ENCODE data around the gene KCNN3.
"Not testable (repeated sequence)": the region's sequence is repeated elsewhere in the genome, so short reads cannot be mapped to it uniquely, and the experiment has no call there.

Gene KCNN3

GRCh38 chr1:154870115-154870571, at the start of gene KCNN3:
TSS of gene KCNN3 (minus strand) at chr1:154870281. CDS start at chr1:154869964, 317 bp downstream.
- DNase-seq (ENCODE audit: low read depth) = peak; percentile 74

DNA sequence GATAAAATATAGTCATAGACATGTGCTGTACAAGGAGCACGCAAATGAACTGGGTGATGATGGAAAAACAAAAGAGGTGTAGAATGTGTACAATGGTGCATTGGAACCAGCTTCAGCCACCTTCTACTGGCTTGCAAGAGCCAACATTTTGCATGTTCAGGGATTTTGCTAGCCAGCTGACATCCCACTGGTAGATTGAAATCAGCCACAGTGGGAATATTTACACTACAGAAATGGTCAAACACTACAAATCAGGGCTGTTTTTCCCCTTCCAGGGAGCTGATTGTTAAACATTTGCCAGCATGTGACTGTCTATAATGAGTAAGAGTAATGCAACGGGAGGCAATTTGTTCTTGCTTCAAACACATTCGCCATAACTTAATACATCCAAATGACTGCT, 43.2 kb upstream of the KCNN3 start:
- DNase-seq (ENCODE audit: low read depth) = no peak

DNA sequence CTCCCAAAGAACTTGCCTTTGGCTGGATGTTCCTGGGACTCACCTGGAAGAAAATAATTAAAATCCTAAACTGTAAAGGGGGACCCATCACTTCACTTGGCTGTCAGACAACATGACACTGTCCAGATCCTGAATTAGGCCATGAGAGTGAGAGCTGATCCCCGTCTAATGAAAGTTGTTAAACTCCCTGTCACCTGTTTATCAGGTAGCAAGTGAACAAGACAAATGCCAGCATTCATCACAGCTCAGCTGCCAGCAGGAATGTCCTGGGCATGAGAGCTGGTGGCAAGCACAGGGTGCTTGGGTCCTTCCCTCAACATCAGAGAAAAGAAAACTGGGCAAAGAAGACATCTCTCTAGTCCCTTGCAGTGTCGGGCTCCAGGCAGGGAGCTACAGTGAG, 42.7 kb upstream of the KCNN3 start:
- no peak for DNase-seq (ENCODE audit: low read depth)

- DNase-seq (ENCODE audit: low read depth) = no peak
Observed at GRCh38 chr1:154911691-154912550, 41.8 kb upstream of the KCNN3 start.

GRCh38 chr1:154910851-154911250, 40.8 kb upstream of the KCNN3 start:
- no peak for DNase-seq (ENCODE audit: low read depth)

DNA sequence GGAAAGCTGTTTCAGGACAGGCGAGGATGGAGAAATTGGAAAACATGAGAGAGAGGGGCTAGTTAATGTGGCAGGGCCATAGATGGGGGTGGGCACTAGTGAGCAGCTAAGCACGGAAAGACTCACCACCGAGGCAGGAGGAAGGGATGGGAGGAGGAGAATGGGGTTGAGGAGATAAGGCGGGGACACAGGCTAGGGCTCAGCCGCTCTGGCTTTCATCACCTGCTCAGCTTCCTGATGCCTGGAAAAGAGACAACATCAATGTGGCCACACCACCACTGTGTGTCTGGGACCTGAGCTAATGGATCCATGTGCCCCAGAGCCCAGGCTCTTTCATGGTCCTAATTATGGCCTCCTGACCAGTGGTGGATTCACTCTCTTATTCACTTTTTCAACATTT, 38.9 kb upstream of the KCNN3 start:
- no peak for DNase-seq (ENCODE audit: low read depth)

DNA sequence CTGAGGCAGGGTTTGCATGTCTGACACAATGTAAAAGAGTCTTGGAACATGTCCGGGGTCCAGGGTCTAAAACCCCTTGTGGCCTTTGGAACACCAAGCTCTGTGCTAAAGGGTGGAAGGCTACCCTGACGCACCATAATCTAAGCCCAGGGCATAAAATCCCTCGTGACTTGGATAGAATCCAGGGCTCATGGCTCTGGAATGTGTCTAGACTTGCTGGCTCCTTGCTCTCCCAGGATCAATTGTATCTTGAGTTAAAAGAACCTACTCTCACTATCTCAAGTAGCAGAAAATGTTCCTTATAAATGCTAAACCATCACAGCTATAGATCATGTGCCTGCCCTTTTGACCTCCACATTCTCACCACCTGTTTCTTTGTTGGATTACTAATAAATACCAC, 38.0 kb upstream of the KCNN3 start:
- not testable (repeated sequence) for DNase-seq (ENCODE audit: low read depth)

GRCh38 chr1:154906621-154907081, 36.6 kb upstream of the KCNN3 start:
- no peak for DNase-seq (ENCODE audit: low read depth)

- peak; percentile 14 for DNase-seq (ENCODE audit: low read depth)
Observed at GRCh38 chr1:154902938-154903566, 33.0 kb upstream of the KCNN3 start.

GRCh38 chr1:154901591-154901990, 31.5 kb upstream of the KCNN3 start:
- DNase-seq (ENCODE audit: low read depth) = no peak

GRCh38 chr1:154899041-154899440, 29.0 kb upstream of the KCNN3 start:
- DNase-seq (ENCODE audit: low read depth) = no peak

DNA sequence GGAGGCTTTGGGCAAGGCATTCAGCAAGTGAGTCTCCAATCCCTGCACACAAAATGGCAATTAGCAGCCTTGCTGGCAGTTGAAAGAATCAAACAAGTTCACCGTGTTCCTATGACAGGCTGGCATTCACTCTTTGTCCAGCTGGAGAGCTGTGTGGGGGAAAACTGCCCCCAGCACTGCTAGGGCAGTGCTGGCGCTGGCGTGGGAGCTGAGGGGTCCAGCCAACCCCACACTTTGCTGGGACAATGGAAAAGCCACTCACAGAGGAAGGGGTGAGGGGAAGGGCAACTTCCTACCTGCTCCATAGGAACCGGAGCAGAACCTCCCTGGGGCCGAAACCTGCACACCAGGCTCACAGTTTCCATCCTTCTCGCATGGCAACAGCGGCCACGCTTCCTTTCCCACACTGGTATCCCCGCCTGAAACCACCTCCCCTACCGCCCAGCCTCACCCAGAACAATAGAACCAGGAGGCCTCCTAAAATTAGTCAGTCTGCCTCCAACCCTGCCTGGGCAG, 26.7 kb upstream of the KCNN3 start:
- DNase-seq (ENCODE audit: low read depth) = no peak

- no peak for DNase-seq (ENCODE audit: low read depth)
Observed at GRCh38 chr1:154895798-154896197, 25.7 kb upstream of the KCNN3 start.

GRCh38 chr1:154891452-154891851, 21.4 kb upstream of the KCNN3 start:
- DNase-seq (ENCODE audit: low read depth) = no peak

DNA sequence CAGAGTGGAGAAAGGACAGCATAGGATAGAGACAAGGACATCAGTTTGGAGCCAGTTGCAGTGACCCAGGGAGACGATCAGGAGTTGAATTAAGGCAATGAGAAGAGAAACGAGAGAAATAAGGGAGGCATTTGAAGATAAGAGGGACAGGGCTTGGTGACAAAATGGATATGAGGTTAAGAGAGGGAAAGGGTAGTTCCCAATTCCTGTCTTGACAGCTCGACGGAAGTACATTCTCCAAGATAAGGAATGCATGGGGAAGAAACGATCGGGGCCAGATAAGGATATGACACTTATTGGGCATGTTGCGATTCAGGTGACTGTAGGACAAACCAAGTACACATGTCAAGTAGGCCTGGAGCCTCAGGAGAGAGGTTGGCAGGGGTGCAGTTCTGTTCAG, 18.7 kb upstream of the KCNN3 start:
- DNase-seq (ENCODE audit: low read depth) = no peak

DNA sequence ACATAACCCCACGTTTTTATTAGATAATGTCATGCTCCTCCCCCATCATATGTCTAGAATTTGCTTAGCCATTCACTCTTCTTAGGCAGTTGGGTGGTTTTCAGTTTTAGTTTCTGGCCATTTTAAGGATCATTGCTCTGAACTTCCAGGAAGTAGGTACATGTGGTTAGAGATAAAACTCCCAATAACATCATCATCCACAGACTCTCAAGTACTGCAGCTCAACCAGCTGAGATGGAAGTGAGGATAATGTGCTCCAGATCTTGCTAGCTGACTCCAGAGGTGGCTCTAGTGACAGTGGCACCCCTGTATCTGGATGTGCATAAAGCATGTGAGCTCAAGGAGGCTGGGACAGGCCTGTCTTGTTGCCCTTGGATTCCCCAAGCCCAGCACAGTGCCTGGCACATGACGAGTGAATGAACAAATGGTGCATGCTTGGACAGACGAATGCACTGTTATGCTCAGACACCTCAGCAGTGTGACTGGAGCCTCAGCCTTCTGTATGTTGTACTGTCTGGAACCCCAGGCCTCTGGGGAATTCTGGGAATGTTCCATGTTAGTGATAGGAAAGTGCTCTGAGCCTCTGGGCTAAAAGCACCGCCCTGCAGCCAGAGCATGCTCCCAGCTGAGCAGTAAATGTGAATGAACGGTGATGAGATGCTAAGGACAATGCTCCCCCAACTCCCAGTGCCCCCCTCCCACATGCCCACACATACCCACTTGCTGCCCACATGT, 16.4 kb upstream of the KCNN3 start:
- DNase-seq (ENCODE audit: low read depth) = no peak

GRCh38 chr1:154884869-154885701, 15.0 kb upstream of the KCNN3 start:
- DNase-seq (ENCODE audit: low read depth) = no peak

GRCh38 chr1:154883919-154884868, 14.1 kb upstream of the KCNN3 start:
- no peak for DNase-seq (ENCODE audit: low read depth)

- no peak for DNase-seq (ENCODE audit: low read depth)
Observed at GRCh38 chr1:154881820-154882535, 11.9 kb upstream of the KCNN3 start.

DNA sequence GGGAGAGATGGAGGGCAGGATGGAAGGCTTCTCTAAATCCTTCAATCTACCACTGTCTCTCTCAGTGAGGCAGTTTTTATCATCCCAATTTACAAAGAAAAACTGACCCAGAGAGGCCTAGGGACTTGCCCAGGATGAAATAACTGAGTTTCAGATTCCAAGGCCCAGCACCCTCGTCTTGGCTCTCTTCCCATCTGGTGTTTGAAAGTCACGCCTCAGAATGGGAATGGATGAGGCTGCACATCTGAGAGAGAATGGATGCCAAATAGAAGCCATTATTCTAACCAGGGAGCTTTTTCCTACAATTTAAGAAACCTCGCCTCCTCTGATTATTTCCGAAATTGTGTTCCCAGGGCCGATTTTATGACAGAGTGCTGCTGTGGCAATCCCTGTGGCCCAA, 10.6 kb upstream of the KCNN3 start:
- no peak for DNase-seq (ENCODE audit: low read depth)
